ENCODE data around the gene ST7.

DNA sequence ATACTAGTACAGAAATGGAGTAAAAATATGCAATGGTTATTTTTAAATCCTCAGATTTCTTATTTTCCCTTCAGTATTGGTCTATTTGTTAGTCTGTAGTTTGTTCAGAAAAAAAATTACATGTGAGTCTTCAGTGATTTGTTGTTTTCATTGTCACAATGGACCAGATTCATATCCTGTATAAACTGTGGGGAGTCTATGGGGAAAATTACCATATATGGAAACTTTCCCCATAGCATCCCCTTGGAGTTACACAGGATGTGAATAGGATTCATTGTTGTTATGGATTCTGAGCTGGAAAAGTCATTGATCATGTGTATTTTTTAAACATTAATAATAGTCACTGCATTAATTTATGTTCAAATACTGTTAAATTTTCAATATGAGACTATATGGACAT lies 72.6 kb downstream of the ST7 start:
- TF ChIP-seq, protein P1, sequence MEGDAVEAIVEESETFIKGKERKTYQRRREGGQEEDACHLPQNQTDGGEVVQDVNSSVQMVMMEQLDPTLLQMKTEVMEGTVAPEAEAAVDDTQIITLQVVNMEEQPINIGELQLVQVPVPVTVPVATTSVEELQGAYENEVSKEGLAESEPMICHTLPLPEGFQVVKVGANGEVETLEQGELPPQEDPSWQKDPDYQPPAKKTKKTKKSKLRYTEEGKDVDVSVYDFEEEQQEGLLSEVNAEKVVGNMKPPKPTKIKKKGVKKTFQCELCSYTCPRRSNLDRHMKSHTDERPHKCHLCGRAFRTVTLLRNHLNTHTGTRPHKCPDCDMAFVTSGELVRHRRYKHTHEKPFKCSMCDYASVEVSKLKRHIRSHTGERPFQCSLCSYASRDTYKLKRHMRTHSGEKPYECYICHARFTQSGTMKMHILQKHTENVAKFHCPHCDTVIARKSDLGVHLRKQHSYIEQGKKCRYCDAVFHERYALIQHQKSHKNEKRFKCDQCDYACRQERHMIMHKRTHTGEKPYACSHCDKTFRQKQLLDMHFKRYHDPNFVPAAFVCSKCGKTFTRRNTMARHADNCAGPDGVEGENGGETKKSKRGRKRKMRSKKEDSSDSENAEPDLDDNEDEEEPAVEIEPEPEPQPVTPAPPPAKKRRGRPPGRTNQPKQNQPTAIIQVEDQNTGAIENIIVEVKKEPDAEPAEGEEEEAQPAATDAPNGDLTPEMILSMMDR (conservative IDR thresholded peaks at IDR 0.05; ENCODE audit: low read length): no peak
- no peak for TF ChIP-seq EZH2phosphoT487 (IDR thresholded peaks at IDR 0.05; ENCODE audit: borderline replicate concordance)
